KMS-11 (cell line): ENCODE results near the gene DDA1.
"Not testable (repeated sequence)": the region's sequence is repeated elsewhere in the genome, so short reads cannot be mapped to it uniquely, and the experiment has no call there.

ENCODE experiments used
- H2AFZ ChIP-seq: fragments of 200-600 bp; sonication (generic); 2 replicates; pipeline ENCODE4 v1.6.1; 2016; ENCODE audit warnings: antibody characterized with exemption, mixed run types, low read depth
- H3K27ac ChIP-seq: fragments of 200-600 bp; sonication (generic); 2 replicates; pipeline ENCODE4 v1.6.1; 2016; ENCODE audit warnings: mild to moderate bottlenecking, mixed run types
- H3K27me3 ChIP-seq: fragments of 200-600 bp; sonication (generic); 2 replicates; pipeline ENCODE4 v1.6.1; 2017; ENCODE audit warnings: mild to moderate bottlenecking, low read depth, mixed run types, moderate library complexity; ENCODE audit not compliant: insufficient read depth
- H3K36me3 ChIP-seq: fragments of 200-600 bp; sonication (generic); 2 replicates; pipeline ENCODE4 v1.6.1; 2017; ENCODE audit warnings: mild to moderate bottlenecking, mixed run types; ENCODE audit not compliant: insufficient read depth
- H3K4me1 ChIP-seq: fragments of 200-600 bp; sonication (generic); 2 replicates; pipeline ENCODE4 v1.6.1; 2016; ENCODE audit warnings: mild to moderate bottlenecking, low read depth, mixed run types; ENCODE audit not compliant: poor library complexity, severe bottlenecking
- H3K4me2 ChIP-seq: fragments of 200-600 bp; sonication (generic); 2 replicates; pipeline ENCODE4 v1.7.0; 2016; ENCODE audit warnings: mild to moderate bottlenecking, mixed run types
- H3K4me3 ChIP-seq: fragments of 200-600 bp; sonication (generic); IDR thresholded peaks from 2 replicates; pipeline ENCODE4 v1.6.1; 2017; ENCODE audit warnings: low read depth, low read length, mixed read lengths; ENCODE audit not compliant: insufficient read depth
- H3K79me2 ChIP-seq: fragments of 200-600 bp; sonication (generic); 2 replicates; pipeline ENCODE4 v1.6.1; 2016; ENCODE audit warnings: low read depth, mixed run types; ENCODE audit not compliant: insufficient read depth
- H3K9ac ChIP-seq: fragments of 200-600 bp; sonication (generic); 2 replicates; pipeline ENCODE4 v1.6.1; 2016; ENCODE audit warnings: mild to moderate bottlenecking, mixed run types
- H4K20me1 ChIP-seq: fragments of 200-600 bp; sonication (generic); 2 replicates; pipeline ENCODE4 v1.6.1; 2016; ENCODE audit warnings: mild to moderate bottlenecking, mixed run types; ENCODE audit not compliant: insufficient read depth
- TF ChIP-seq, protein P1 (sequence below): fragments of 200-600 bp; sonication (generic); conservative IDR thresholded peaks from 2 replicates; pipeline ENCODE4 v1.6.1; 2017; ENCODE audit warnings: low read depth, mild to moderate bottlenecking, antibody characterized with exemption, low read length, moderate library complexity, mixed read lengths

Gene DDA1

DNA sequence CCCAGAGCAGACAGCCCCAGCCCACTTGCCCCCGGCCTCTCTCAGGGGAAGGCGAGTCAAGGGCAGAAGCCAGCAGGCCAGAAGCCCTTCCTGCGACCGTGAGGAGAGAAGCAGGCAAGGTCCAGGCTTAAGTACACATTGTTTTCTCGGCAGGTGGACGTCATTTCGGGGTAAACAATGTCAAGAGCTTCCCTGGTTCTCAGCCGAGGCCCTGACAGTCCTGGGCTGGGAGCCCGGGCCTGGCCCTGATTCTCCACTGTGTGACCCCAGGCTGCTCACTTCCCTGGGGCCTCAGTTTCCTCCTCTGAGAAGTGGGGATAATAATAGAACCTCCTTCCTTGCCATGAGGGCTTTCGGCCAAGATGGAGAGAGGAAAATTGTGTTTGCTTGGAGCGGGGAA, 48.4 kb downstream of the DDA1 start:
- Histone ChIP-seq H3K36me3 (no peaks in the 10 kb centered on the region), H2AFZ (no peak overlapping the region), H3K27me3 (peaks cover 12% of the 10 kb centered on the region; the same call in 1 of the 2 replicates), H3K4me1 (no peaks in the 10 kb centered on the region), H3K9ac (no peak overlapping the region), H3K79me2 (no peaks in the 10 kb centered on the region), H3K4me3 (no peak overlapping the region), H3K4me2 (no peak overlapping the region), H3K27ac (no peak overlapping the region), H4K20me1 (no peaks in the 10 kb centered on the region)
- TF ChIP-seq, protein P1, sequence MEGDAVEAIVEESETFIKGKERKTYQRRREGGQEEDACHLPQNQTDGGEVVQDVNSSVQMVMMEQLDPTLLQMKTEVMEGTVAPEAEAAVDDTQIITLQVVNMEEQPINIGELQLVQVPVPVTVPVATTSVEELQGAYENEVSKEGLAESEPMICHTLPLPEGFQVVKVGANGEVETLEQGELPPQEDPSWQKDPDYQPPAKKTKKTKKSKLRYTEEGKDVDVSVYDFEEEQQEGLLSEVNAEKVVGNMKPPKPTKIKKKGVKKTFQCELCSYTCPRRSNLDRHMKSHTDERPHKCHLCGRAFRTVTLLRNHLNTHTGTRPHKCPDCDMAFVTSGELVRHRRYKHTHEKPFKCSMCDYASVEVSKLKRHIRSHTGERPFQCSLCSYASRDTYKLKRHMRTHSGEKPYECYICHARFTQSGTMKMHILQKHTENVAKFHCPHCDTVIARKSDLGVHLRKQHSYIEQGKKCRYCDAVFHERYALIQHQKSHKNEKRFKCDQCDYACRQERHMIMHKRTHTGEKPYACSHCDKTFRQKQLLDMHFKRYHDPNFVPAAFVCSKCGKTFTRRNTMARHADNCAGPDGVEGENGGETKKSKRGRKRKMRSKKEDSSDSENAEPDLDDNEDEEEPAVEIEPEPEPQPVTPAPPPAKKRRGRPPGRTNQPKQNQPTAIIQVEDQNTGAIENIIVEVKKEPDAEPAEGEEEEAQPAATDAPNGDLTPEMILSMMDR: no peak

DNA sequence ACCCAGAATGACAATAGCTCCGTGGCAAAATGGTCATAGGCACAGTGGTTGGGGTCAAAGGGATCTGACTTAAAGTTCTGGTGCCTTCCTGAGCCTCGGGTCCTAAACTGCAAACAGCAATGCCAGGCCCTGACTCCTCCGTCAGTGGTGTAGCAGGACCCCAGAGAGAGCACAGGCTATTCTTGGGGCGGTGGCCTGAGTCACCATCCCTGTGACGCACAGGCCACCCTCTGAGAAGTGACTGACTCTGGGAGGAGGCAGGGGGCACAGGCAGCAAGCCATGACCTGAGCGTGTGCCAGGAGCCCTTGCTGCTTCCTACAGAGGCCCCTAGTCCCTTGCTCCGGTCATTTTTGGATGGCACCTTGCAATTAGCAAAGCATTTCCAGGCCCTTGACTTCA, 49.0 kb downstream of the DDA1 start:
- no peak overlapping the region for H3K4me3 ChIP-seq
- TF ChIP-seq, protein P1: no peak
- no peak overlapping the region for H3K9ac ChIP-seq
- H2AFZ ChIP-seq: no peak overlapping the region
- no peaks in the 10 kb centered on the region for H3K4me1 ChIP-seq
- H3K4me2 ChIP-seq: no peak overlapping the region
- H4K20me1 ChIP-seq: no peaks in the 10 kb centered on the region
- H3K27ac ChIP-seq: no peak overlapping the region
- H3K79me2 ChIP-seq: no peaks in the 10 kb centered on the region
- H3K27me3 ChIP-seq: peaks cover 11% of the 10 kb centered on the region; the same call in 1 of the 2 replicates
- no peaks in the 10 kb centered on the region for H3K36me3 ChIP-seq

DNA sequence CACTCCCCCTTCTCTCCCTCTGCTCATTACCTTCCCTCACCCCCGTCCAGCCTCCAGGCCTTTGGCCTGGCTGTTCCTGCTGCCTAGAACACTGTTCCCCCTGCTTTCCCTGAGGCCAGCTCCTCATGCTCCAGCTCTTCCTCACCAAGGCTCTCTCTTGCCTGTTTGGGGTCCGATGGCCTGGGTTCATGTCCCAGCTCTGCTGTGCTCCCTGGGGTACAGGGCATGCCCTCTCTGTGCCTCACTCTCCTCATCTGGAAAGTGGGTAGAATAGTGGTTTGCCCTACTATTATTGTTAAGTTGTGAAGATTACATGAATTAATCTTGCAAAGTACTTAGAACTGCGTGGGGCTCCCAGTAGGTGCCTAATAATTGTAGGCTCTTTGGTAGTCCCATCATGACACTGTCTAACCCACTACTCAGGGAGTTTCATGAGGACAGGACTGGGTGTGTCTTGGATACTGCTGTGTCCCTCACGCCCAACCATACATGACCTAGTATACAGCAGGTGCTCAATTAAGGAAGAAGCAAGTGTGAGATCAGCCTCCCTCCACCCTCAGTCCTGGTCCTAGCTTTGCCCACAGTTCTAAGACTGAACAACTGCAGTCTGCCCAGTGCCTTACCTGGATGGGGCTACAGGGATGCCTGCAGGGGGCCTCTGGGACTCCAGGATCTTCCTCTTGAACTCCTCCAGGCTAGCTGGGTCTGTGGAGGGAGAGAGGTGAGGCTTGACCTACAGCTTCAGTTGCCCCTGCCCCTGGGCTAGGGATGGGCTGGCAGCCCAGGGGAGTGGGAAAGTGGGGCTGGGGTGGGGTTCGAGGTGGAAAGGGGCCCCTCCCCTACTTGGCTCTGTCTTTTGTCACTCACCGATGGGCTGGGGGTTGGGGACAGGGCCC, 50.8 kb downstream of the DDA1 start:
- Histone ChIP-seq H3K79me2 (no peaks in the 10 kb centered on the region), H3K9ac (no peak overlapping the region), H3K4me2 (no peak overlapping the region), H3K4me3 (no peak overlapping the region), H4K20me1 (no peaks in the 10 kb centered on the region), H3K27ac (no peak overlapping the region), H3K4me1 (no peaks in the 10 kb centered on the region), H3K27me3 (peaks cover 7% of the 10 kb centered on the region; the same call in 1 of the 2 replicates), H2AFZ (no peak overlapping the region), H3K36me3 (no peaks in the 10 kb centered on the region)
- TF ChIP-seq, protein P1: no peak

DNA sequence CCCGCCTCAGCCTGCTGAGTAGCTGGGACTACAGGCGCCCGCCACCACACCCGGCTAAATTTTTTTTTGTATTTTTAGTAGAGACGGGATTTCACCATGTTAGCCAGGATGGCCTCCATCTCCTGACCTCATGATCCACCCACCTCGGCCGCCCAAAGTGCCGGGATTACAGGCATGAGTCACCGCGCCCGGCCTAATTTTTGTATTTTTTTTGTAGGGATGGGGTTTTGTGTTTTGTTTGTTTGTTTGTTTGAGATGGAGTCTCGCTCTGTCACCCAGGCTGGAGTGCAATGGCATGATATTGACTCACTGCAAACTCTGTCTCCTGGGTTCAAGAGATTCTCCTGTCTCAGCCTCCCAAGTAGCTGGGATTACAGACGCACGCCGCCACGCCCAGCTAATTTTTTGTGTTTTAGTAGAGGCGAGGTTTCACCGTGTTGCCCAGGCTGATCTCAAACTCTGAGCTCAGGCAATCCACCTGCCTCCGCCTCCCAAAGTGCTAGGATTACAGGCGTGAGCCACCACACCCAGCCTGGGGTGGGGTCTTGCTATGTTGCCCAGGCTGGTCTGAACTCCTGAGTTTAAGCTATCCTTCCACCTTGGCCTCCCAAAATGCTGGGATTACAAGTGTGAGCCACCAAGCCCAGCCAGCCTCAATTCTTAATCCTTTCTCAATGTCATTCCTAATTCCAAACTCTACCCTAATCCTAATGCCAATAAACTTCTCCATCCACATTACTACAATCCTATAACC, 54.7 kb downstream of the DDA1 start:
- not testable (repeated sequence) for H3K36me3 ChIP-seq, H3K4me3 ChIP-seq, H3K79me2 ChIP-seq, H3K27ac ChIP-seq, H3K9ac ChIP-seq, H3K4me1 ChIP-seq, H2AFZ ChIP-seq, H3K4me2 ChIP-seq, H3K27me3 ChIP-seq, H4K20me1 ChIP-seq
